ENCODE results near the gene GALNT11.
"Not testable (repeated sequence)": the region's sequence is repeated elsewhere in the genome, so short reads cannot be mapped to it uniquely, and the experiment has no call there.

- TF ChIP-seq CTCF, POLR2A (IDR thresholded peaks at IDR 0.05): not testable (repeated sequence)
These were observed 56.7 kb downstream of the GALNT11 start for GRCh38 chr7:152082073-152082721.

All from heart left ventricle (tissue), 13 donors.